ENCODE data around the gene CLMN. TPM values are rescaled to one million over a fixed set of nuclear protein-coding genes. Genes with fewer than 3 reads are reported as not detected.
A peak's percentile ranks its signal among the peaks of the same experiment; 100 is the strongest.

Gene CLMN
- total and polyA plus RNA-seq, 2 donors (not counting 3 experiments of a cell fraction or from before 2014, with no cell fraction given): 0.72 to 9.6 TPM

- Histone ChIP-seq H2AFZ (ENCODE audit: low read depth, low read length) (no peak overlapping the region), H3K9ac (replicated peaks; ENCODE audit: extremely low read depth, insufficient read depth, low read length) (no peak overlapping the region), H3K4me2 (ENCODE audit: insufficient read depth, low read length) (no peak overlapping the region), H3K9me3 (replicated peaks; ENCODE audit: control insufficient read depth, insufficient read depth, low read length) (no peaks in the 10 kb centered on the region), H3K36me3 (ENCODE audit: control insufficient read depth in 2 of 2, extremely low read depth in 1 of 2, insufficient read depth in 2 of 2, low read length in 2 of 2) (no peaks in the 10 kb centered on the region), H3K4me3 (replicated peaks in 1 of 3; ENCODE audit: insufficient read depth in 1 of 3, low read depth in 1 of 3, low read length in 3 of 3) (no peak overlapping the region), H3K9me1 (replicated peaks; ENCODE audit: control insufficient read depth, extremely low read depth, insufficient read depth, low read length) (no peaks in the 10 kb centered on the region), H4K20me1 (replicated peaks; ENCODE audit: control insufficient read depth, extremely low read depth, insufficient read depth, low read length) (no peaks in the 10 kb centered on the region), H3K79me2 (ENCODE audit: control insufficient read depth, insufficient read depth, low read length) (no peaks in the 10 kb centered on the region), H3K27me3 (ENCODE audit: control insufficient read depth in 2 of 2, insufficient read depth in 2 of 2, low read length in 2 of 2) (no peaks in the 10 kb centered on the region), H3K4me1 (ENCODE audit: control insufficient read depth, extremely low read depth, insufficient read depth, low read length) (peaks cover 34% of the 10 kb centered on the region), H3K27ac (ENCODE audit: insufficient read depth, low read depth, low read length) (peak overlapping the region; percentile 19)
- FAIRE-seq (peak; percentile 72), DNase-seq (ENCODE audit: low read depth, low spot score) (peak; percentile 80)
- dilution Hi-C loops (cut with MboI; ENCODE audit: extremely low pct_ligation_motif_present, low sequenced_read_pairs): no loop called here
- CTCF ChIA-PET: interaction anchor here (0.7 to 2.2 kb wide), 2 partner anchors 9 to 11 kb away, joined by 3 to 7 read pairs; no protein-coding TSS in a partner anchor
- no TSS peak for BruUV-seq (replicated peaks)
- peak; percentile 70 for TF ChIP-seq JUN (IDR thresholded peaks at IDR 0.05; ENCODE audit: borderline replicate concordance, insufficient read depth, insufficient read length, low read depth)
- peak; percentile 55 for TF ChIP-seq GATA2 (IDR thresholded peaks at IDR 0.05; ENCODE audit: insufficient read depth, insufficient read length, low read depth, low read length)
- peak; percentile 53 for TF ChIP-seq FOS (IDR thresholded peaks at IDR 0.05; ENCODE audit: borderline replicate concordance, insufficient read depth, low read length)
- TF ChIP-seq, protein P1, sequence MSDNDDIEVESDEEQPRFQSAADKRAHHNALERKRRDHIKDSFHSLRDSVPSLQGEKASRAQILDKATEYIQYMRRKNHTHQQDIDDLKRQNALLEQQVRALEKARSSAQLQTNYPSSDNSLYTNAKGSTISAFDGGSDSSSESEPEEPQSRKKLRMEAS (IDR thresholded peaks at IDR 0.05; ENCODE audit: insufficient read depth, insufficient read length): no peak
- POLR2A ChIA-PET: no interaction called here
- intact Hi-C loops (cut with micrococcal nuclease): loop anchor here (10.0 kb wide), 1 partner anchor 274 kb away; the partner anchor contains the start of gene GLRX5
Observed at GRCh38 chr14:95260537-95261361, 59.0 kb downstream of the CLMN start.
